ENCODE measurements around the gene MAPKBP1. TPM values are rescaled to one million over a fixed set of nuclear protein-coding genes. Genes with fewer than 3 reads are reported as not detected.

Gene MAPKBP1
- total RNA-seq, 3 donors from 2014 or later (not counting 1 experiment from before 2014, with no cell fraction given) = 44.8 to 55.4 (median 49.0) TPM

DNA sequence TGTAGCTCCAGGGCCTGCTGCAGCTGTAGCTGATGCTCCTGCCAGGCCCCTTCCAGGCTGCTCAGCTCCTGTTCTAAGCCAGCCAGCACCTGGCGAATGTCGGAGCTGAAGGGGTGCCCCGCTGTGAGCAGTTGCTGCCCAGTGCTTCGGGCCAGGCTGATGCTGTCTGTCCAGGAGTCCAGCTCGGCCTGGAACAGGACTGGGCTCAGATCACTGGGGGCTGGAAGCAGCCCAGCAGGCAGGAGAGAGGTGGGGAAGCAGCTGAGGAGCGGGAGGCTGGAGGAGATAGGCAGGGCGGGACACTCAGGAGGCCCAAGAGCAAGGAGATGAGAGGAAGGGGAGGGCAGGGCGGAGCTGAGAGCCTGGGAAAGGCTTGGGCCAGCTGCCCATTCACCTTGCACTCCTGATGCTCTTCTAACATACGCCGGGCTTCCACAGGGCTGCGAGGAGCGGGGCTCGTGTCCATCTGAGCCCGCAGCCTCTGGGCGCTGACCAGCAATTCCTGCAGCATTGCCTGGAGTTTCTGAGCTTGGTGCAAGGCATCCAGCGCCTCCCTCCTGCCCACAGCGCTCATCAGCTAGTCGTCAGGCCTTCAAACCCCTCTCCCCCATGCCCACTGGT, 87.6 kb downstream of the MAPKBP1 start:
- no peaks in the 10 kb centered on the region for H3K36me3 ChIP-seq (ENCODE audit: control insufficient read depth, insufficient read depth, low read length)
- H3K4me1 ChIP-seq (ENCODE audit: control insufficient read depth, insufficient read depth, low read length) = peaks cover 16% of the 10 kb centered on the region
- no peak for ATAC-seq
- 91% methylated on average over 18 of the region's 18 CpGs for WGBS (ENCODE audit: insufficient coverage)
- H3K27ac ChIP-seq (ENCODE audit: low read length) = no peak overlapping the region
- Mint-ChIP-seq H3K27me3 (ENCODE audit: low read depth in 2 of 2) (no peaks in the 10 kb centered on the region), H3K36me3 (no peaks in the 10 kb centered on the region), H3K4me1 (no peaks in the 10 kb centered on the region), H3K9me3 (no peaks in the 10 kb centered on the region), H3K27ac (no peak overlapping the region), H3K4me3 (no peak overlapping the region)
- no peak for DNase-seq
- H3K4me3 ChIP-seq (ENCODE audit: low read length) = no peak overlapping the region
- H3K9me3 ChIP-seq (ENCODE audit: control insufficient read depth, insufficient read depth, low read length) = no peaks in the 10 kb centered on the region
- no peaks in the 10 kb centered on the region for H3K27me3 ChIP-seq (ENCODE audit: control insufficient read depth, insufficient read depth, low read length)
- intact Hi-C loops (cut with micrococcal nuclease) = no loop called here
- TF ChIP-seq, protein P1, sequence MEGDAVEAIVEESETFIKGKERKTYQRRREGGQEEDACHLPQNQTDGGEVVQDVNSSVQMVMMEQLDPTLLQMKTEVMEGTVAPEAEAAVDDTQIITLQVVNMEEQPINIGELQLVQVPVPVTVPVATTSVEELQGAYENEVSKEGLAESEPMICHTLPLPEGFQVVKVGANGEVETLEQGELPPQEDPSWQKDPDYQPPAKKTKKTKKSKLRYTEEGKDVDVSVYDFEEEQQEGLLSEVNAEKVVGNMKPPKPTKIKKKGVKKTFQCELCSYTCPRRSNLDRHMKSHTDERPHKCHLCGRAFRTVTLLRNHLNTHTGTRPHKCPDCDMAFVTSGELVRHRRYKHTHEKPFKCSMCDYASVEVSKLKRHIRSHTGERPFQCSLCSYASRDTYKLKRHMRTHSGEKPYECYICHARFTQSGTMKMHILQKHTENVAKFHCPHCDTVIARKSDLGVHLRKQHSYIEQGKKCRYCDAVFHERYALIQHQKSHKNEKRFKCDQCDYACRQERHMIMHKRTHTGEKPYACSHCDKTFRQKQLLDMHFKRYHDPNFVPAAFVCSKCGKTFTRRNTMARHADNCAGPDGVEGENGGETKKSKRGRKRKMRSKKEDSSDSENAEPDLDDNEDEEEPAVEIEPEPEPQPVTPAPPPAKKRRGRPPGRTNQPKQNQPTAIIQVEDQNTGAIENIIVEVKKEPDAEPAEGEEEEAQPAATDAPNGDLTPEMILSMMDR (IDR thresholded peaks at IDR 0.05) = no peak

DNA sequence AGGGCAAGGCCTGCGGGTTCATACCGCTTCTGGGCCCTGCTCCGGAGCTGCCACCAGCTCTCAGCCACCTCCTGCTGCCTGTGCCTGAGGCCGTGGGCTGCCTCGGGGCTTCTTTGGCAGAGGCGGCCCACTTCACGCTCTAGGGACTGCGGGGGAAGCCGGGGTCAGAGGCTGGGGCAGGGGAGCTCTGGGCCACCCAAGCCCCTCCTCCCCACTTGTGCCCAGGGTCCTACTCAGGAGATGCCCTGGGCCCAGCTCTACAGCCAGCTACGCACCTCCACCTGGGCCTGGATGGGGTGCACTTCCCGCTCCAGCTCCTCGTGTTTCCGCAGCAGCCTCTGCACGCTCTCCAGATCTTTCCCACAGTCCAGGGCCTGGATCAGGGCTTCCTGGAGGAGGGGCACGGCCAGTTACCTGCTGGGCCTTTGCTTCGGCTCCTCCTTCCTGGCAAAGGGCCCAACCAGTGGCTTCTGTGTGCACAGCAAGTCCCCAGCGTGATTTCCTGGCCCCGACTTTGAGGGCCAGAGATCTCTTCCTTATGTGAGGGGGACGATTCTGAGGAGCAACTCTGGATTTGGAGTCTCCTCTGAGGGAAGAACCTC, 88.3 kb downstream of the MAPKBP1 start:
- no peaks in the 10 kb centered on the region for H3K9me3 ChIP-seq (ENCODE audit: control insufficient read depth, insufficient read depth, low read length)
- intact Hi-C loops (cut with micrococcal nuclease) = no loop called here
- Mint-ChIP-seq H3K27ac (no peak overlapping the region), H3K27me3 (ENCODE audit: low read depth in 2 of 2) (no peaks in the 10 kb centered on the region), H3K9me3 (no peaks in the 10 kb centered on the region), H3K4me3 (no peak overlapping the region), H3K4me1 (peaks cover 0 to 5% of the 10 kb centered on the region in 2 donors), H3K36me3 (no peaks in the 10 kb centered on the region)
- no peak overlapping the region for H3K4me3 ChIP-seq (ENCODE audit: low read length)
- H3K27ac ChIP-seq (ENCODE audit: low read length) = no peak overlapping the region
- WGBS (ENCODE audit: insufficient coverage) = 73% methylated on average over 19 of the region's 19 CpGs
- peak in 1 of 2 donors; percentile 27 for DNase-seq
- no peak for ATAC-seq
- H3K4me1 ChIP-seq (ENCODE audit: control insufficient read depth, insufficient read depth, low read length) = peaks cover 16% of the 10 kb centered on the region
- TF ChIP-seq, protein P1 (IDR thresholded peaks at IDR 0.05) = no peak
- H3K27me3 ChIP-seq (ENCODE audit: control insufficient read depth, insufficient read depth, low read length) = no peaks in the 10 kb centered on the region
- no peaks in the 10 kb centered on the region for H3K36me3 ChIP-seq (ENCODE audit: control insufficient read depth, insufficient read depth, low read length)

DNA sequence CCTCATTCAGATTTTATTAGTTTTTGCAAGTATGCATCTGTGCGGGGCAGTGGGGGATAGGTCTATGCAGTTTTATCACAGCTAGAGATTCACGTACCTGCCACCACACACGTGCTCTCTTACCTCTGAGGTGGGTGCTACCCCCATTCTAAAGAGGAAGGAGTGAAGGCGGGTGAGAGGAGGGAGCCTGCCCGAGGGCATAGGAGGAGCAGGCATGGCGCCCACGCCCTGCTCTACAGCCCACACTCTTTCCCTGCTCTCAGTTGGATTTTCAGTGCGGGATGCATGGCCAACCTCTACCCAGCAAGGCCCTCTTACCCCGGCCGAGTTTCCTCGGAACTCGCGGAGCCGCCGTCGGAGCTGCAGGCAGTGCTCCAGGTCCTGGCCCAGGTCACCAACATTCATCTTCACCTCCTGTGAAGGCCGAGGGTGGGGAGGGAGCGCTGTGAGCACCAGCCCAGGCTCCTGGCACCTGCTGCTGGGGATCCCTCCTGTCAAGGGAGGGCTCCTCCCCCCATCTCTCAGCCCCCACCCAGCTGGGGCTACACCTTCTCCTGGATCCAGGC, 91.3 kb downstream of the MAPKBP1 start:
- peaks cover 0 to 6% of the 10 kb centered on the region in 2 donors for H3K4me1 Mint-ChIP-seq

More for the DNA sequence above, 91.3 kb downstream of the MAPKBP1 start:
- H3K36me3 Mint-ChIP-seq = no peaks in the 10 kb centered on the region
- Histone ChIP-seq H3K9me3 (ENCODE audit: control insufficient read depth, insufficient read depth, low read length) (no peaks in the 10 kb centered on the region), H3K27ac (ENCODE audit: low read length) (no peak overlapping the region), H3K27me3 (ENCODE audit: control insufficient read depth, insufficient read depth, low read length) (no peaks in the 10 kb centered on the region), H3K36me3 (ENCODE audit: control insufficient read depth, insufficient read depth, low read length) (no peaks in the 10 kb centered on the region), H3K4me1 (ENCODE audit: control insufficient read depth, insufficient read depth, low read length) (peaks cover 10% of the 10 kb centered on the region), H3K4me3 (ENCODE audit: low read length) (no peak overlapping the region)
- H3K27ac Mint-ChIP-seq = no peak overlapping the region
- no peak overlapping the region for H3K4me3 Mint-ChIP-seq
- no peaks in the 10 kb centered on the region for H3K27me3 Mint-ChIP-seq (ENCODE audit: low read depth in 2 of 2)
- 91% methylated on average over 18 of the region's 18 CpGs for WGBS (ENCODE audit: insufficient coverage)
- DNase-seq (no peak), ATAC-seq (no peak)
- intact Hi-C loops (cut with micrococcal nuclease) = no loop called here
- H3K9me3 Mint-ChIP-seq = no peaks in the 10 kb centered on the region
- TF ChIP-seq, protein P1 (IDR thresholded peaks at IDR 0.05) = no peak

Data from natural killer cell (primary cell).